Measurements from ENCODE around the gene SRCIN1. TPM values are rescaled to one million over a fixed set of nuclear protein-coding genes. Genes with fewer than 3 reads are reported as not detected.

SRCIN1 gene
- total RNA-seq, 1 experiment from 2014 or later, result 2.6 TPM

GRCh38 chr17:38579934-38580333 is 25.8 kb downstream of the SRCIN1 start:
- H3K4me2 ChIP-seq (ENCODE audit: low read length), result no peak overlapping the region

GRCh38 chr17:38579083-38579480 is 26.7 kb downstream of the SRCIN1 start:
- intact Hi-C loops (cut with micrococcal nuclease), result no loop called here
- no peaks in the 10 kb centered on the region for H3K9me3 ChIP-seq (ENCODE audit: low read length)
- H3K4me3 ChIP-seq (ENCODE audit: low read length), result no peak overlapping the region
- ATAC-seq, result no peak
- no TSS peak for BruUV-seq (replicated peaks)
- no peaks in the 10 kb centered on the region for H4K20me1 ChIP-seq (ENCODE audit: low read length)
- H3K27me3 ChIP-seq (ENCODE audit: low read length), result no peaks in the 10 kb centered on the region
- ChIA-PET POLR2A (ENCODE audit: unreplicated experiment) (no interaction called here), CTCF (no interaction called here)
- no peaks in the 10 kb centered on the region for H3F3A ChIP-seq (ENCODE audit: low read length, unreplicated experiment)
- no peak overlapping the region for H2AFZ ChIP-seq (ENCODE audit: low read length)
- no peak overlapping the region for H3K4me2 ChIP-seq (ENCODE audit: low read length)
- DNase-seq, result no peak
- TF ChIP-seq CTCF (conservative IDR thresholded peaks at IDR 0.05; ENCODE audit: low read depth, low read length) (no peak), EZH2 (IDR thresholded peaks at IDR 0.05; ENCODE audit: low read length, unreplicated experiment) (no peak), EZH2phosphoT487 (IDR thresholded peaks at IDR 0.05; ENCODE audit: borderline replicate concordance, low read length) (no peak)
- no peaks in the 10 kb centered on the region for H3K36me3 ChIP-seq (ENCODE audit: low read depth, low read length)
- H3K79me2 ChIP-seq (ENCODE audit: low read length), result no peaks in the 10 kb centered on the region
- H3K4me1 ChIP-seq (ENCODE audit: insufficient read depth, low read length), result peaks cover 19% of the 10 kb centered on the region
- no peak overlapping the region for H3K27ac ChIP-seq (ENCODE audit: low read length)
- H3K9me2 ChIP-seq (replicated peaks; ENCODE audit: low read length), result no peaks in the 10 kb centered on the region
- H3K9ac ChIP-seq (ENCODE audit: low read length), result no peak overlapping the region

More at GRCh38 chr17:38579934-38580333, 25.8 kb downstream of the SRCIN1 start:
- intact Hi-C loops (cut with micrococcal nuclease), result no loop called here
- peak; percentile 37 for DNase-seq
- Histone ChIP-seq H3K79me2 (ENCODE audit: low read length) (no peaks in the 10 kb centered on the region), H4K20me1 (ENCODE audit: low read length) (no peaks in the 10 kb centered on the region), H3K9me3 (ENCODE audit: low read length) (no peaks in the 10 kb centered on the region), H3K36me3 (ENCODE audit: low read depth, low read length) (no peaks in the 10 kb centered on the region), H3K9me2 (replicated peaks; ENCODE audit: low read length) (no peaks in the 10 kb centered on the region), H3K9ac (ENCODE audit: low read length) (no peak overlapping the region), H2AFZ (ENCODE audit: low read length) (no peak overlapping the region), H3K27ac (ENCODE audit: low read length) (no peak overlapping the region), H3K4me3 (ENCODE audit: low read length) (no peak overlapping the region), H3F3A (ENCODE audit: low read length, unreplicated experiment) (no peaks in the 10 kb centered on the region), H3K27me3 (ENCODE audit: low read length) (no peaks in the 10 kb centered on the region), H3K4me1 (ENCODE audit: insufficient read depth, low read length) (peaks cover 26% of the 10 kb centered on the region)
- ChIA-PET POLR2A (ENCODE audit: unreplicated experiment) (no interaction called here), CTCF (no interaction called here)
- no peak for ATAC-seq
- no peak for TF ChIP-seq EZH2 (IDR thresholded peaks at IDR 0.05; ENCODE audit: low read length, unreplicated experiment)
- TF ChIP-seq EZH2phosphoT487 (IDR thresholded peaks at IDR 0.05; ENCODE audit: borderline replicate concordance, low read length), result no peak
- peak; percentile 19; the same call in 1 of the 2 replicates for TF ChIP-seq CTCF (conservative IDR thresholded peaks at IDR 0.05; ENCODE audit: low read depth, low read length)
- BruUV-seq (replicated peaks), result no TSS peak

- H3K4me3 ChIP-seq (ENCODE audit: low read length), result no peak overlapping the region
- no peak for ATAC-seq
- H3K9me3 ChIP-seq (ENCODE audit: low read length), result no peaks in the 10 kb centered on the region
- H3K79me2 ChIP-seq (ENCODE audit: low read length), result no peaks in the 10 kb centered on the region
- no TSS peak for BruUV-seq (replicated peaks)
- peaks cover 13% of the 10 kb centered on the region; the same call in 1 of the 2 replicates for H3K4me1 ChIP-seq (ENCODE audit: insufficient read depth, low read length)
- H3K4me2 ChIP-seq (ENCODE audit: low read length), result no peak overlapping the region
- no peaks in the 10 kb centered on the region for H3F3A ChIP-seq (ENCODE audit: low read length, unreplicated experiment)
- CTCF ChIA-PET, result no interaction called here
- no peaks in the 10 kb centered on the region for H3K9me2 ChIP-seq (replicated peaks; ENCODE audit: low read length)
- H3K27ac ChIP-seq (ENCODE audit: low read length), result no peak overlapping the region
- no peaks in the 10 kb centered on the region for H3K36me3 ChIP-seq (ENCODE audit: low read depth, low read length)
- H4K20me1 ChIP-seq (ENCODE audit: low read length), result no peaks in the 10 kb centered on the region
- intact Hi-C loops (cut with micrococcal nuclease), result no loop called here
- H2AFZ ChIP-seq (ENCODE audit: low read length), result no peak overlapping the region
- TF ChIP-seq EZH2 (IDR thresholded peaks at IDR 0.05; ENCODE audit: low read length, unreplicated experiment), result no peak
- DNase-seq, result no peak
- no peak overlapping the region for H3K9ac ChIP-seq (ENCODE audit: low read length)
- H3K27me3 ChIP-seq (ENCODE audit: low read length), result no peaks in the 10 kb centered on the region
- POLR2A ChIA-PET (ENCODE audit: unreplicated experiment), result no interaction called here
Measured at GRCh38 chr17:38578229-38579082, 27.3 kb downstream of the SRCIN1 start.

All from PC-3 (cell line).